H1 (cell line): ENCODE measurements around the gene FAM120A. TPM values are rescaled to one million over a fixed set of nuclear protein-coding genes. Genes with fewer than 3 reads are reported as not detected.

ENCODE experiments used
- microRNA-seq, 2 experiments: library from miRNA; unstranded; fragments of <30 nt; microRNA quantifications; one replicate each; pipeline versions ENCODE4 to v1.2.0, GENCODE V29; 2016 to 2020; ENCODE audit warnings: borderline microRNAs expressed in 2 of 2, borderline number of aligned reads in 2 of 2, borderline replicate concordance in 1 of 2
- polyA plus RNA-seq, 7 experiments: library from polyadenylated mRNA; depleted of rRNA in 3 of 7; stranded (reverse) in 5 of 7; unstranded in 2 of 7; fragments of >200 nt in 5 of 7; fragments of 200-250 nt in 2 of 7; gene quantifications; 1 replicate in 5 of 7; 2 replicates in 1 of 7; 4 replicates in 1 of 7; pipeline versions ENCODE4 v1.2.1 to v1.2.3, GENCODE V29; 2011 to 2013; ENCODE audit warnings: missing spikeins in 2 of 7, mixed read lengths in 2 of 7
- small RNA-seq: library from polyadenylated mRNA; stranded (forward); fragments of <200 nt; extraction: miRNeasy Mini kit (QIAGEN cat#:217004); gene quantifications from one replicate; pipeline ENCODE3, GENCODE V24; 2013; ENCODE audit not compliant: insufficient read depth
- total RNA-seq: library from RNA; stranded (reverse); fragmentation: NEBNext Ultra II Directional; extraction: Animal tissue kit (Norgen Biotek cat#: 25700); gene quantifications from 2 replicates; pipeline ENCODE4 v1.2.1, GENCODE V29; 2021

The FAM120A gene
- total and polyA plus RNA-seq, 2 of the 8 experiments (the other 6 are each of a cell fraction or from before 2014, with no cell fraction given): 24.9 to 54.7 TPM

Small RNA genes lying within 50 kb of the gene (microRNA-seq; reads per million reads assigned to microRNA genes)
- 0 reads per million in 2 experiments for gene MIR548AU

Small RNA genes lying within 50 kb of the gene (small RNA-seq; reads per million reads assigned to genes)
- not detected for gene RF00019

Other genes with a start within 250 kb of the FAM120A start
- 37.6 and 41.6 TPM in 2 replicates for gene FAM120AOS, start 1.9 kb downstream of the FAM120A start, total RNA-seq
- 28.8 and 29.6 TPM in 2 replicates for gene FAM120AOS, start 1.9 kb downstream of the FAM120A start, polyA plus RNA-seq (2011; rRNA removed)
- 9.4 and 9.5 TPM in 2 replicates for gene PHF2, start 124.9 kb downstream of the FAM120A start, total RNA-seq
- gene PHF2, start 124.9 kb downstream of the FAM120A start, polyA plus RNA-seq (2011; rRNA removed): 3.4 and 3.7 TPM in 2 replicates